A549 (cell line): Measurements from ENCODE around the gene TM4SF5. TPM values are rescaled to one million over a fixed set of nuclear protein-coding genes. Genes with fewer than 3 reads are reported as not detected.

ENCODE experiments used
- ATAC-seq, 2 experiments: fragments of 200-7000 bp in 1 of 2; fragments of >200 bp in 1 of 2; cut with Nextera tagmentation in 1 of 2; cut with Tn5 transposase in 1 of 2; 3 replicates each; pipeline versions ENCODE4 v1.8.0 to v1.9.1; 2018 to 2020; ENCODE audit warnings: mild to moderate bottlenecking in 1 of 2, moderate library complexity in 1 of 2
- CTCF ChIA-PET: fragments of 300-600 bp; sonication (Branson Sonifier 250); formaldehyde crosslinking; extraction: SDS; loops from one replicate; lab custom pipeline; 2021; ENCODE audit warnings: antibody characterized with exemption, inconsistent platforms; lab: Yijun Ruan, JAX
- POLR2A ChIA-PET: fragments of 350-600 bp; formaldehyde crosslinking; extraction: SDS; loops from one replicate; lab custom pipeline; 2021; ENCODE audit warnings: antibody characterized with exemption, inconsistent platforms; lab: Yijun Ruan, JAX
- DNase-seq, 2 experiments: peaks; one replicate each; pipeline versions ENCODE4 v3.0.0 to v3.0.0-alpha.2; 2011 to 2016; ENCODE audit warnings: low read depth in 1 of 2, low spot score in 1 of 2
- FAIRE-seq: peaks from 2 replicates; lab custom pipeline; 2011; peaks lifted over from hg19 to GRCh38; lab: Jason Lieb, UNC
- H3K27ac ChIP-seq, 2 experiments: fragments of >200 bp; sonication (Bioruptor Twin); formaldehyde crosslinking; 3 replicates each; pipeline ENCODE4 v1.5.1; 2016 to 2017
- H3K4me1 ChIP-seq: fragments of >200 bp; sonication (Bioruptor Twin); formaldehyde crosslinking; 3 replicates; pipeline ENCODE4 v1.6.1; 2016
- H3K4me2 ChIP-seq: fragments of >200 bp; sonication (Bioruptor Twin); formaldehyde crosslinking; 3 replicates; pipeline ENCODE4 v1.6.1; 2016
- H3K4me3 ChIP-seq: fragments of >200 bp; sonication (Bioruptor Twin); formaldehyde crosslinking; 3 replicates; pipeline ENCODE4 v1.5.1; 2016
- H3K9me3 ChIP-seq: fragments of >200 bp; sonication (Bioruptor Twin); formaldehyde crosslinking; 3 replicates; pipeline ENCODE4 v1.6.1; 2016
- CBX2 ChIP-seq: fragments of 200-600 bp; sonication (generic); IDR thresholded peaks from 2 replicates; pipeline ENCODE4 v1.6.1; 2016; ENCODE audit warnings: low read depth, mild to moderate bottlenecking, borderline replicate concordance
- CHD4 ChIP-seq: fragments of 200-600 bp; sonication (generic); IDR thresholded peaks from 2 replicates; pipeline ENCODE4 v1.6.1; 2016; ENCODE audit warnings: antibody characterized with exemption, mild to moderate bottlenecking, borderline replicate concordance
- EHF ChIP-seq: fragments of 250-450 bp; sonication (Bioruptor Pico); IDR thresholded peaks from 2 replicates; pipeline ENCODE4 v1.5.0; 2020; ENCODE audit warnings: mild to moderate bottlenecking
- FOSB ChIP-seq: fragments of 250-450 bp; sonication (Bioruptor Pico); IDR thresholded peaks from 2 replicates; pipeline ENCODE4 v1.5.0; 2020; ENCODE audit warnings: mild to moderate bottlenecking, moderate library complexity
- FOXS1 ChIP-seq: fragments of 250-450 bp; sonication (Bioruptor Pico); IDR thresholded peaks from 2 replicates; pipeline ENCODE4 v1.5.0; 2020; ENCODE audit warnings: mild to moderate bottlenecking, moderate library complexity
- HDAC2 ChIP-seq: fragments of 200-600 bp; sonication (generic); IDR thresholded peaks from 2 replicates; pipeline ENCODE4 v1.6.1; 2016
- HOXA7 ChIP-seq: fragments of 250-450 bp; sonication (Bioruptor Pico); IDR thresholded peaks from 2 replicates; pipeline ENCODE4 v1.5.0; 2020; ENCODE audit warnings: mild to moderate bottlenecking, moderate library complexity
- HOXB13 ChIP-seq: fragments of 250-450 bp; sonication (Bioruptor Pico); IDR thresholded peaks from 2 replicates; pipeline ENCODE4 v1.5.0; 2020; ENCODE audit warnings: low read depth, mild to moderate bottlenecking, moderate library complexity
- HOXB5 ChIP-seq: fragments of 250-450 bp; sonication (Bioruptor Pico); IDR thresholded peaks from 2 replicates; pipeline ENCODE4 v1.5.0; 2020; ENCODE audit warnings: mild to moderate bottlenecking, moderate library complexity
- JUNB ChIP-seq: fragments of >200 bp; sonication (Bioruptor Twin); formaldehyde crosslinking; IDR thresholded peaks from 2 replicates; pipeline ENCODE4 v1.6.1; 2016
- KDM5A ChIP-seq: fragments of 200-600 bp; sonication (generic); IDR thresholded peaks from 2 replicates; pipeline ENCODE4 v1.6.1; 2016; ENCODE audit warnings: antibody characterized with exemption, mild to moderate bottlenecking
- MAZ ChIP-seq: fragments of 150-350 bp; IDR thresholded peaks from 2 replicates; pipeline ENCODE4 v1.6.1; 2014; ENCODE audit warnings: antibody characterized with exemption, low read depth, low read length, borderline replicate concordance
- NFE2L2 ChIP-seq: fragments of 150-350 bp; conservative IDR thresholded peaks from 2 replicates; pipeline ENCODE4 v1.6.1; 2014; ENCODE audit warnings: low read length
- POLR2A ChIP-seq: IDR thresholded peaks from 2 replicates; pipeline ENCODE4 v1.6.1; 2012; ENCODE audit warnings: mild to moderate bottlenecking, low read length
- RAD21 ChIP-seq, 2 experiments: fragments of >200 bp in 1 of 2; sonication (Bioruptor Twin) in 1 of 2; formaldehyde crosslinking in 1 of 2; IDR thresholded peaks in 1 of 2; conservative IDR thresholded peaks in 1 of 2; 2 replicates in 1 of 2; 3 replicates in 1 of 2; pipeline ENCODE4 v1.6.1; 2012 to 2018; ENCODE audit warnings: inconsistent platforms in 1 of 2
- RNF2 ChIP-seq: fragments of 200-600 bp; sonication (generic); IDR thresholded peaks from 2 replicates; pipeline ENCODE4 v1.6.1; 2016; ENCODE audit warnings: low read depth, mild to moderate bottlenecking, antibody characterized with exemption, moderate library complexity, borderline replicate concordance
- SMC3 ChIP-seq: fragments of >200 bp; sonication (Bioruptor Twin); formaldehyde crosslinking; IDR thresholded peaks from 3 replicates; pipeline ENCODE4 v1.6.1; 2018; ENCODE audit warnings: inconsistent platforms
- SREBF2 ChIP-seq: fragments of 450-650 bp; IDR thresholded peaks from 2 replicates; pipeline ENCODE4 v1.6.1; 2014; ENCODE audit warnings: mild to moderate bottlenecking, moderate library complexity
- TP53 ChIP-seq: fragments of 250-450 bp; sonication (Bioruptor Pico); IDR thresholded peaks from 2 replicates; pipeline ENCODE4 v1.5.0; 2021; ENCODE audit warnings: mild to moderate bottlenecking, moderate library complexity
- ZFP36 ChIP-seq: fragments of 450-650 bp; IDR thresholded peaks from 2 replicates; pipeline ENCODE4 v1.6.1; 2014; ENCODE audit warnings: borderline replicate concordance; ENCODE audit not compliant: partially characterized antibody
- ZNF302 ChIP-seq: fragments of 250-450 bp; sonication (Bioruptor Pico); IDR thresholded peaks from 2 replicates; pipeline ENCODE4 v1.9.0; 2021; ENCODE audit warnings: inconsistent platforms, mild to moderate bottlenecking, moderate library complexity
- ZSCAN20 ChIP-seq: fragments of 250-450 bp; sonication (Bioruptor Pico); IDR thresholded peaks from 2 replicates; pipeline ENCODE4 v1.8.0; 2022; ENCODE audit warnings: mild to moderate bottlenecking, moderate library complexity
- WGBS: methylation state at CpG from one replicate; pipeline ENCODE4 v1.1.6; 2017; ENCODE audit errors: missing lambda C conversion rate; 5-methylcytosine and 5-hydroxymethylcytosine counted together
- polyA plus RNA-seq, 4 experiments: library from polyadenylated mRNA; depleted of rRNA in 3 of 4; stranded (reverse); fragments of >200 nt; fragmentation: RNase III in 1 of 4; extraction: RNeasy Plus Mini Kit Qiagen cat#74134 plus additional on column Dnase treatment in 1 of 4; gene quantifications; 2 replicates in 3 of 4; 3 replicates in 1 of 4; pipeline ENCODE4 v1.2.3, GENCODE V29; 2011 to 2017
- TF ChIP-seq, protein P1 (sequence below): IDR thresholded peaks from 2 replicates; pipeline ENCODE4 v1.6.1; 2012; ENCODE audit warnings: low read depth, borderline replicate concordance
- TF ChIP-seq, protein P2 (sequence below): fragments of >200 bp; sonication (Bioruptor Twin); formaldehyde crosslinking; IDR thresholded peaks from 3 replicates; pipeline ENCODE4 v1.6.1; 2016
- TF ChIP-seq, protein P3 (sequence below): IDR thresholded peaks from 2 replicates; pipeline ENCODE4 v1.6.1; 2012

TM4SF5 gene
- polyA plus RNA-seq, 2 of the 4 experiments (the other 2 are of a cell fraction), result 0.68 to 0.80 TPM

DNA sequence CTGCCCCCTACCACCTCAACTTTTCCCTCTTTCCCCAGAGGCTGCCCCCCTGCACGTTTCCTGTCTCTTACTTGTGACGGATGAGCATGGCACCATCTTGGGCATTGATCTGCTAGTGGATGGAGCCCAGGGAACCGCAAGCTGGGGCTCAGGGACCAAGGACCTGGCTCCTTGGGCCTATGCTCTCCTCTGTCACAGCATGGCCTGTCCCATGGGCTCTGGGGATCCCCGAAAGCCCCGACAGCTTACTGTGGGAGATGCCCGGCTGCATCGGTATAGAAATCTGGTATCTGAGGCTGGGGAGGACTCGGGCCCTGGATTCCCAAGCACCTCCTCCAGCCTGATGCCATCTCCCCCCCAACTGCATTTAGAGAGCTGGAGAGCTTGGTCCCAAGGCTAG is 30.1 kb upstream of the TM4SF5 start:
- 89% methylated on average over 8 of the region's 8 CpGs for WGBS
- no peak for DNase-seq
- no peak overlapping the region for H3K27ac ChIP-seq
- ChIA-PET CTCF (interaction anchor here (1.7 to 4.6 kb wide), 4 partner anchors 9 to 140 kb away, joined by 9 to 42 read pairs (median 12); partner anchors contain the start of genes ARRB2 and GLTPD2), POLR2A (no interaction called here)
- H3K4me2 ChIP-seq, result no peak overlapping the region
- H3K4me1 ChIP-seq, result peaks cover 9% of the 10 kb centered on the region
- ATAC-seq, result no peak
- FAIRE-seq, result no peak
- no peaks in the 10 kb centered on the region for H3K9me3 ChIP-seq
- TF ChIP-seq, protein P1, sequence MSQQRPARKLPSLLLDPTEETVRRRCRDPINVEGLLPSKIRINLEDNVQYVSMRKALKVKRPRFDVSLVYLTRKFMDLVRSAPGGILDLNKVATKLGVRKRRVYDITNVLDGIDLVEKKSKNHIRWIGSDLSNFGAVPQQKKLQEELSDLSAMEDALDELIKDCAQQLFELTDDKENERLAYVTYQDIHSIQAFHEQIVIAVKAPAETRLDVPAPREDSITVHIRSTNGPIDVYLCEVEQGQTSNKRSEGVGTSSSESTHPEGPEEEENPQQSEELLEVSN, result no peak
- TF ChIP-seq POLR2A (no peak), HDAC2 (no peak), MAZ (no peak), HOXB5 (CRISPR knock-in tag) (no peak), JUNB (no peak)
- no peak overlapping the region for H3K4me3 ChIP-seq

DNA sequence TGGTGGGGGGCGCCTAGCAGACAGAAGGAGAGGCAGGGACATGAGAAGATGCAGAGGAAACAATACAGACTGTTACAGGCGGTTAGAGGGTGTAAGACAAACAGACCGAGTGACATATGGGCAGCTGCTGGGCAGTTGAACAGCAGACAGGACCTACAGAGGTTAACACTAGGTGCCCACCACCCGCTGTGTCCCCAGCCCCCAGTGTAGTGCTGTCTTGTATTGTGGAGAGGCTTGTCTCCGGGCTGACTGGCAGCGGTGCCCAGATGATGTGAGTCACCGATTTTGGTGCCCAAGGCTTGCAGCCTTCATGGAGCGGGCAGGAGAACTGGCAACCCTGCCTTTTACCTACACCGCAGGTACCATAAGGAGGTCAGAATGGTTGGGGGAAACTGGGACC is 29.6 kb upstream of the TM4SF5 start:
- CTCF ChIA-PET, result interaction anchor here (1.6 to 4.6 kb wide), 5 partner anchors 10 to 139 kb away, joined by 6 to 42 read pairs (median 10); partner anchors contain the start of genes ARRB2 and GLTPD2
- no peak overlapping the region for H3K4me2 ChIP-seq
- TF ChIP-seq TP53 (CRISPR knock-in tag), result no peak
- TF ChIP-seq RNF2, result no peak
- no peak for TF ChIP-seq SREBF2
- no peak for TF ChIP-seq HOXA7
- TF ChIP-seq KDM5A, result no peak
- TF ChIP-seq HOXB13 (CRISPR knock-in tag), result no peak
- TF ChIP-seq CBX2, result no peak
- no peak for TF ChIP-seq SMC3
- TF ChIP-seq, protein P2, sequence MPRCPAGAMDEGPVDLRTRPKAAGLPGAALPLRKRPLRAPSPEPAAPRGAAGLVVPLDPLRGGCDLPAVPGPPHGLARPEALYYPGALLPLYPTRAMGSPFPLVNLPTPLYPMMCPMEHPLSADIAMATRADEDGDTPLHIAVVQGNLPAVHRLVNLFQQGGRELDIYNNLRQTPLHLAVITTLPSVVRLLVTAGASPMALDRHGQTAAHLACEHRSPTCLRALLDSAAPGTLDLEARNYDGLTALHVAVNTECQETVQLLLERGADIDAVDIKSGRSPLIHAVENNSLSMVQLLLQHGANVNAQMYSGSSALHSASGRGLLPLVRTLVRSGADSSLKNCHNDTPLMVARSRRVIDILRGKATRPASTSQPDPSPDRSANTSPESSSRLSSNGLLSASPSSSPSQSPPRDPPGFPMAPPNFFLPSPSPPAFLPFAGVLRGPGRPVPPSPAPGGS, result no peak
- TF ChIP-seq FOXS1 (CRISPR knock-in tag), result no peak
- TF ChIP-seq ZFP36, result no peak
- TF ChIP-seq EHF (CRISPR knock-in tag), result no peak
- TF ChIP-seq, protein P1, result no peak
- no peak for TF ChIP-seq CHD4
- TF ChIP-seq RAD21 (conservative IDR thresholded peaks at IDR 0.05 in 1 of 2, IDR thresholded peaks at IDR 0.05 in 1 of 2), result no peak
- TF ChIP-seq, all 56 proteins: peak for 0
- WGBS, result 64% methylated on average over 9 of the region's 9 CpGs
- ATAC-seq (no peak), DNase-seq (no peak), FAIRE-seq (no peak)
- no peak overlapping the region for H3K4me3 ChIP-seq
- H3K9me3 ChIP-seq, result no peaks in the 10 kb centered on the region
- POLR2A ChIA-PET, result no interaction called here
- H3K27ac ChIP-seq, result no peak overlapping the region
- H3K4me1 ChIP-seq, result peaks cover 9% of the 10 kb centered on the region

DNA sequence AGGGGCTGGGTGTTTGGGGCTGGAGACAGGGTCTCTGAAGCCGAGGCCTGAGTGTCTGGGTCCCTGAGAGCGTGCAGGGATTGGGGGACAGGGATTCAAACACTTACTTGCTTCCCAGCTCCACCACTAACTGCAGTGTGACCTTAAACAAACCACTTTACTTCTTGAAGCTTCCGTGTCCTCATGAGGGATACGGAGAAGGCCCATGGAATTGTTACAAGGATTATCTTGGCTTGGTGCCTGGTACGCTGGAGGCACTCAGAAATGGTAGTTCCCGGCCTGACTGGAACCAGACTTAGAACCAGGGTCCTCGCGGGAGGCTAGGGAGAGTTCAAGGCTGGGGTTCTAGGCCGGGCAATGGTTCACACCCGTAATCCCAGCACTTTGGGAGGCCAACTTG is 29.1 kb upstream of the TM4SF5 start:
- POLR2A ChIA-PET, result no interaction called here

More for the DNA sequence above, 29.1 kb upstream of the TM4SF5 start:
- Histone ChIP-seq H3K27ac (no peak overlapping the region), H3K4me1 (peaks cover 9% of the 10 kb centered on the region), H3K4me2 (no peak overlapping the region), H3K9me3 (no peaks in the 10 kb centered on the region), H3K4me3 (no peak overlapping the region)
- no peak for FAIRE-seq
- 74% methylated on average over 10 of the region's 10 CpGs for WGBS
- no peak for DNase-seq
- TF ChIP-seq FOXS1 (CRISPR knock-in tag) (no peak), ZSCAN20 (CRISPR knock-in tag) (no peak), FOSB (CRISPR knock-in tag) (no peak), JUNB (no peak), POLR2A (no peak), ZNF302 (no peak), ZFP36 (no peak), NFE2L2 (no peak)
- TF ChIP-seq, protein P3, sequence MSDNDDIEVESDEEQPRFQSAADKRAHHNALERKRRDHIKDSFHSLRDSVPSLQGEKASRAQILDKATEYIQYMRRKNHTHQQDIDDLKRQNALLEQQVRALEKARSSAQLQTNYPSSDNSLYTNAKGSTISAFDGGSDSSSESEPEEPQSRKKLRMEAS, result no peak
- no peak for ATAC-seq
- CTCF ChIA-PET, result interaction anchor here (1.0 to 4.6 kb wide), 6 partner anchors 10 to 166 kb away, joined by 3 to 42 read pairs (median 8); partner anchors contain the start of gene GLTPD2
